Stimulated activated naive CD8-positive, alpha-beta T cell treated with anti-CD3 and anti-CD28 coated beads, Interleukin-15, Interleukin-2, amounts not matched to agents 100 ng/mL and 50 ng/mL, for 24 hours (primary cell): Measurements from ENCODE around the gene UGT1A7.

Source experiments
- H3K27ac Mint-ChIP-seq: one replicate; pipeline ENCODE4 v1.8.0; 2021; ENCODE audit warnings: mild to moderate bottlenecking, mixed read lengths
- H3K27me3 Mint-ChIP-seq: one replicate; pipeline ENCODE4 v1.8.0; 2021; ENCODE audit warnings: mixed read lengths
- H3K36me3 Mint-ChIP-seq: one replicate; pipeline ENCODE4 v1.8.0; 2021; ENCODE audit warnings: low read depth, mixed read lengths
- H3K4me1 Mint-ChIP-seq: one replicate; pipeline ENCODE4 v1.8.0; 2021; ENCODE audit warnings: low read depth, mixed read lengths
- H3K4me3 Mint-ChIP-seq: one replicate; pipeline ENCODE4 v1.8.0; 2021; ENCODE audit warnings: mild to moderate bottlenecking, mixed read lengths
- H3K9me3 Mint-ChIP-seq: one replicate; pipeline ENCODE4 v1.8.0; 2021; ENCODE audit warnings: mixed read lengths

UGT1A7 gene

GRCh38 chr2:233671290-233672161 lies 10.2 kb upstream of the UGT1A7 start, which contains the start of gene UGT1A9:
Gene UGT1A9 (plus strand): TSS chr2:233671898. CDS start chr2:233671935, 37 bp downstream.
- Mint-ChIP-seq H3K4me1 (no peaks in the 10 kb centered on the region), H3K36me3 (no peaks in the 10 kb centered on the region), H3K27ac (no peak within 1 kb of the TSS), H3K4me3 (no peak within 1 kb of the TSS), H3K27me3 (peaks cover 33% of the 10 kb centered on the region), H3K9me3 (no peaks in the 10 kb centered on the region)

GRCh38 chr2:233672886-233673285 lies 8.8 kb upstream of the UGT1A7 start:
- no peaks in the 10 kb centered on the region for H3K9me3 Mint-ChIP-seq
- peaks cover 42% of the 10 kb centered on the region for H3K27me3 Mint-ChIP-seq
- H3K36me3 Mint-ChIP-seq: no peaks in the 10 kb centered on the region
- no peak overlapping the region for H3K4me3 Mint-ChIP-seq
- no peak overlapping the region for H3K27ac Mint-ChIP-seq
- no peaks in the 10 kb centered on the region for H3K4me1 Mint-ChIP-seq

GRCh38 chr2:233673896-233674295 lies 7.8 kb upstream of the UGT1A7 start:
- Mint-ChIP-seq H3K27ac (no peak overlapping the region), H3K27me3 (peaks cover 40% of the 10 kb centered on the region), H3K36me3 (no peaks in the 10 kb centered on the region), H3K4me1 (no peaks in the 10 kb centered on the region), H3K9me3 (no peaks in the 10 kb centered on the region), H3K4me3 (no peak overlapping the region)

DNA sequence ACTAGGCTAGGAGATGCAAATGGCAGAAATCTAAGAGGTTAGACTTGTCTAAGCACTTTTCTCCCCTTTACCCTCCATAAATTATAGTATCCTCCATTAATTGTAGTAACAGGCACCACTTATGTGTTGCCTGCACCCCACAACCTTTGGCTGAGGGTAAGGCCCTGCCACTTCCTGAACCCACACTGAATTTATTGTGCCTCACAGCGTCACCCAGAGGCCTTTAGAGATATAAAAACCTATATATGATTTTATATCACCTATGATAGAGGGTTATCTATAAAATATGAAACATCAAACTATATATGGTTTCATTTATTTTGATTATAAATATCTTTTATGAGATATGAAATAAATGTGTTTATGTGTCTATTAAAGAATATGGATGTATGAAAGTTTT lies 7.4 kb upstream of the UGT1A7 start:
- Mint-ChIP-seq H3K4me1 (no peaks in the 10 kb centered on the region), H3K4me3 (no peak overlapping the region), H3K9me3 (no peaks in the 10 kb centered on the region), H3K36me3 (no peaks in the 10 kb centered on the region), H3K27ac (no peak overlapping the region), H3K27me3 (peaks cover 41% of the 10 kb centered on the region)

- no peak overlapping the region for H3K27ac Mint-ChIP-seq
- H3K9me3 Mint-ChIP-seq: no peaks in the 10 kb centered on the region
- H3K4me1 Mint-ChIP-seq: no peaks in the 10 kb centered on the region
- no peak overlapping the region for H3K4me3 Mint-ChIP-seq
- H3K36me3 Mint-ChIP-seq: no peaks in the 10 kb centered on the region
- peaks cover 44% of the 10 kb centered on the region for H3K27me3 Mint-ChIP-seq
Measured at GRCh38 chr2:233674995-233675394, 6.7 kb upstream of the UGT1A7 start.

DNA sequence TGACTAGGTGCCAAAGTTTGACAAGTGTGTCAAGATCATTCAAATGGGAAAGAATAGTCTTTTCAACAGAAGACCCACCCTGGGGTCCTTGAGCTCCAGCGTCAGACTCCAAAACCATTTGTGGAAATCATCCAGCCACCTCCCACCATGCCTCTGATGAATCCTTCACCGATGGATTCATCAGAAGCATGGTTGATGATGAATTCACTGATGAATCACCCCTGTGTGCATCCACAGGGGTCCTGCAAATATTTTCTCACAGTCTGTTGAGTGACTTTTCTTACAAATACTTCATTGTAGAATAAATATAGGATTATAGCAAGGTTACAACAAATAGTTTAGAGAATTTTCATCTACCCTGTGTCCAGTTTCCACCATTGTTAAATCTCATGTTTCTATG lies 5.7 kb upstream of the UGT1A7 start:
- no peak overlapping the region for H3K4me3 Mint-ChIP-seq
- no peaks in the 10 kb centered on the region for H3K4me1 Mint-ChIP-seq
- peaks cover 40% of the 10 kb centered on the region for H3K27me3 Mint-ChIP-seq
- no peak overlapping the region for H3K27ac Mint-ChIP-seq
- no peaks in the 10 kb centered on the region for H3K36me3 Mint-ChIP-seq
- no peaks in the 10 kb centered on the region for H3K9me3 Mint-ChIP-seq

DNA sequence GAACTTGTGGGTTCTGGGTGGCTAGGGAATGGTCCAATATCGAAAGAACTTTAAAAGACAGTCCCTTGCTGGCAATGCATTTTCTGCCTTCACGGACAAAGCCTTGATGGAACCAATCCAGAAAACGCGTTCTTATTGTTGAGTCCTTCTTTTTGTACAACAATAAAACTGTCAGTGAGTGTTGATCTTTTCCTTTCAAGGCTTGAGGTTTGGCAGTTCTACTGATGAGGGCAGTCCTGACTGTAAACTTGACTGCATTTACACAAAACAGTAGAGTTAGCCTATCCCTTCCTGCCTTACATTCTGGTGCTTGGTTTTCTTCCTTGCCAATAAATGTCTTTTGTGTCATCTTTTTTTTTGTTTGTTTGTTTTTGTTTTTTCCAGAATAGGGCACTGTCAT lies 2.5 kb upstream of the UGT1A7 start:
- H3K4me1 Mint-ChIP-seq: no peaks in the 10 kb centered on the region
- H3K4me3 Mint-ChIP-seq: no peak overlapping the region
- no peaks in the 10 kb centered on the region for H3K9me3 Mint-ChIP-seq
- H3K27me3 Mint-ChIP-seq: peaks cover 27% of the 10 kb centered on the region
- no peaks in the 10 kb centered on the region for H3K36me3 Mint-ChIP-seq
- no peak overlapping the region for H3K27ac Mint-ChIP-seq

- Mint-ChIP-seq H3K27me3 (peaks cover 27% of the 10 kb centered on the region), H3K4me1 (no peaks in the 10 kb centered on the region), H3K27ac (no peak overlapping the region), H3K36me3 (no peaks in the 10 kb centered on the region), H3K9me3 (no peaks in the 10 kb centered on the region), H3K4me3 (no peak overlapping the region)
Measured at GRCh38 chr2:233680361-233681045, 1.2 kb upstream of the UGT1A7 start.

DNA sequence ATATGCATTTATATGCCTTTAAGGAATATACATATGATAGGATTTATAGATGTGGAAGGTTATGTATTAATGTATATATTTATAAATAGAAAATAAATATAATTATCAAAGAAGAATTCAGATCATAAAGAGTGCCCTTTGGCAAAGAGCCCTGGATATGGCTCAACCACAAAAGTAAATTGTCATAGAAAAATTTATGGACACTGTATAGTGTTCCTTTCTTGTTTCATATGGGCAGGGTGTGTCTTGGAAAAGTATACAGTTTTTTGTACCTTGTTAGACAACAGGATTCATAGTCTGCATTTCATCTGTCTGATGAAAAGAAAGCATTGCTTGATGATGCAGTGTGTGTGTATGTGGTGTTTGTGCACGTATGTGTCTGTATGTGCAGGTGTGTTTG lies 2.9 kb downstream of the UGT1A7 start:
- H3K36me3 Mint-ChIP-seq: no peaks in the 10 kb centered on the region
- no peaks in the 10 kb centered on the region for H3K9me3 Mint-ChIP-seq
- no peak overlapping the region for H3K27ac Mint-ChIP-seq
- no peak overlapping the region for H3K4me3 Mint-ChIP-seq
- H3K27me3 Mint-ChIP-seq: peaks cover 10% of the 10 kb centered on the region
- no peaks in the 10 kb centered on the region for H3K4me1 Mint-ChIP-seq

- no peak overlapping the region for H3K4me3 Mint-ChIP-seq
- no peaks in the 10 kb centered on the region for H3K36me3 Mint-ChIP-seq
- peaks cover 5% of the 10 kb centered on the region for H3K27me3 Mint-ChIP-seq
- H3K27ac Mint-ChIP-seq: no peak overlapping the region
- H3K9me3 Mint-ChIP-seq: no peaks in the 10 kb centered on the region
- H3K4me1 Mint-ChIP-seq: no peaks in the 10 kb centered on the region
Measured at GRCh38 chr2:233686928-233687327, 5.2 kb downstream of the UGT1A7 start.

- Mint-ChIP-seq H3K4me1 (no peaks in the 10 kb centered on the region), H3K27ac (no peak overlapping the region), H3K36me3 (no peaks in the 10 kb centered on the region)
Measured at GRCh38 chr2:233688341-233688740, 6.6 kb downstream of the UGT1A7 start.

GRCh38 chr2:233689031-233689430 lies 7.3 kb downstream of the UGT1A7 start:
- H3K27ac Mint-ChIP-seq: no peak overlapping the region
- H3K36me3 Mint-ChIP-seq: no peaks in the 10 kb centered on the region
- no peaks in the 10 kb centered on the region for H3K9me3 Mint-ChIP-seq
- H3K4me1 Mint-ChIP-seq: no peaks in the 10 kb centered on the region
- H3K4me3 Mint-ChIP-seq: no peak overlapping the region
- peaks cover 9% of the 10 kb centered on the region for H3K27me3 Mint-ChIP-seq

More at GRCh38 chr2:233688341-233688740, 6.6 kb downstream of the UGT1A7 start:
- H3K9me3 Mint-ChIP-seq: no peaks in the 10 kb centered on the region
- H3K27me3 Mint-ChIP-seq: peaks cover 9% of the 10 kb centered on the region
- H3K4me3 Mint-ChIP-seq: no peak overlapping the region

DNA sequence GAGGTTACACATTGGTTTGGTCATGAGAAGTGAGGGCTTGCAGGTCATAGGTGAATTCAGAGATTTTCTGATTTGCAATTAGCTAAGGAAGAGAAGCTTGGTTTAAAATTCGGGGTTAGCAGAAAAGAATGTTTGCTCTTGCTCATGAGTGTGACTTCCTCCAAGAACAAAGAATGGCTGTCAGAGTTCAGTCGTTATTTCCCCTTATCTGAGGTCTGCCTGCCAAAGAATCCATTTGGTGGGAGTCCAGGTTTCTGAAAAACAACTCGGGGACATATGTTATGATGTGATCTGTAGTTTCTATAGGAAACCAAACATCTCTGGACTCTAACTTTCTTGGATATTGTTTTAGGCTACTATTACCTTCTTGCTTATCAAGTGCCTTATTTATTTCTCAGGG lies 7.8 kb downstream of the UGT1A7 start:
- no peaks in the 10 kb centered on the region for H3K9me3 Mint-ChIP-seq
- no peak overlapping the region for H3K27ac Mint-ChIP-seq
- H3K36me3 Mint-ChIP-seq: no peaks in the 10 kb centered on the region
- H3K27me3 Mint-ChIP-seq: peaks cover 9% of the 10 kb centered on the region
- no peaks in the 10 kb centered on the region for H3K4me1 Mint-ChIP-seq
- H3K4me3 Mint-ChIP-seq: no peak overlapping the region

DNA sequence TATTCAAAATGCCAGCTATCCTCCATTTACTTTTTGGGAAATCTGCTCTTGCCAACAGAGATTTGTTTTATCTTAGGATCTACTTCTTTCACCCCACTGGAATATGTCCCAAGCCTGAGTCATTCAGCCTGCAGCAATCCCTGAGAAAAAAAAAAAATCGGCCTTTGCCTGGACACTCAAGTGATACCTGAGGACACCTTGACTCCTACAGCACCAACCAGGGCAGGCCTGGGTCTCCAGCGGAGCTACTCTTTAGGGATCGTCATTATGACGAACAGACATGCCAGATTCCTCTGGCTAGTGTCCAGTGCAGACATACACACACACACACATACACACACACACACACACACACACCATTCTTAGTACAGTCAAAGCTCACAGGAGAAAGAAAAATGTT lies 8.7 kb downstream of the UGT1A7 start:
- Mint-ChIP-seq H3K9me3 (no peaks in the 10 kb centered on the region), H3K27me3 (peaks cover 9% of the 10 kb centered on the region), H3K36me3 (no peaks in the 10 kb centered on the region), H3K27ac (no peak overlapping the region), H3K4me3 (no peak overlapping the region), H3K4me1 (no peaks in the 10 kb centered on the region)
